CD4-positive, alpha-beta T cell treated with Interleukin-15 for 1 hour (primary cell): ENCODE data around the gene IGFLR1.
A peak's percentile ranks its signal among the peaks of the same experiment; 100 is the strongest.

Experiments
- DNase-seq: peaks from one replicate; pipeline ENCODE4 v3.0.0-alpha.2; 2020

IGFLR1 gene

GRCh38 chr19:35742121-35742724, at the start of gene IGFLR1:
IGFLR1 (minus strand) TSS chr19:35742452; CDS start chr19:35741180, 1,272 bp downstream.
- peak; percentile 79 for DNase-seq

GRCh38 chr19:35791814-35792279, 49.6 kb upstream of the IGFLR1 start:
- DNase-seq: no peak

GRCh38 chr19:35790981-35791813, 48.9 kb upstream of the IGFLR1 start:
- no peak for DNase-seq

- no peak for DNase-seq
Observed at GRCh38 chr19:35789978-35790944, 48.0 kb upstream of the IGFLR1 start.

GRCh38 chr19:35789195-35789977, 47.1 kb upstream of the IGFLR1 start:
- DNase-seq: no peak

- no peak for DNase-seq
Observed at GRCh38 chr19:35788205-35788960, 46.1 kb upstream of the IGFLR1 start.

- DNase-seq: no peak
Observed at GRCh38 chr19:35787227-35787799, 45.1 kb upstream of the IGFLR1 start.

GRCh38 chr19:35786299-35787160, 44.3 kb upstream of the IGFLR1 start:
- no peak for DNase-seq

- DNase-seq: no peak
Observed at GRCh38 chr19:35785339-35785627, 43.0 kb upstream of the IGFLR1 start.

GRCh38 chr19:35784503-35785338, 42.5 kb upstream of the IGFLR1 start:
- no peak for DNase-seq

- no peak for DNase-seq
Observed at GRCh38 chr19:35783469-35784434, 41.5 kb upstream of the IGFLR1 start.

- no peak for DNase-seq
Observed at GRCh38 chr19:35782589-35782988, 40.3 kb upstream of the IGFLR1 start.

GRCh38 chr19:35781650-35782049, 39.4 kb upstream of the IGFLR1 start:
- DNase-seq: no peak

GRCh38 chr19:35780717-35781116, 38.5 kb upstream of the IGFLR1 start:
- no peak for DNase-seq

- DNase-seq: no peak
Observed at GRCh38 chr19:35780058-35780457, 37.8 kb upstream of the IGFLR1 start.

GRCh38 chr19:35779033-35779432, 36.8 kb upstream of the IGFLR1 start:
- DNase-seq: no peak

GRCh38 chr19:35777961-35778360, 35.7 kb upstream of the IGFLR1 start:
- no peak for DNase-seq
